Neural crest cell (in vitro differentiated cells): ENCODE results near the gene MST1R. TPM values are rescaled to one million over a fixed set of nuclear protein-coding genes. Genes with fewer than 3 reads are reported as not detected.

Experiments used
- DNase-seq: peaks from one replicate; pipeline ENCODE4 v3.0.0; 2021; ENCODE audit warnings: low read depth, mixed read lengths, low spot score
- H3K27ac Mint-ChIP-seq: one replicate; pipeline ENCODE4 v1.8.0; 2021; ENCODE audit warnings: mild to moderate bottlenecking, mixed read lengths; ENCODE audit not compliant: unreplicated experiment
- H3K27me3 Mint-ChIP-seq: 2 replicates; pipeline ENCODE4 v1.8.0; 2021; ENCODE audit warnings: low read depth, mild to moderate bottlenecking, mixed read lengths
- H3K36me3 Mint-ChIP-seq: 2 replicates; pipeline ENCODE4 v1.8.0; 2021; ENCODE audit warnings: low read depth, mild to moderate bottlenecking, mixed read lengths
- H3K4me1 Mint-ChIP-seq: 2 replicates; pipeline ENCODE4 v1.8.0; 2021; ENCODE audit warnings: mixed read lengths
- H3K4me3 Mint-ChIP-seq: one replicate; pipeline ENCODE4 v1.8.0; 2021; ENCODE audit warnings: mild to moderate bottlenecking, mixed read lengths
- H3K9me3 Mint-ChIP-seq: 2 replicates; pipeline ENCODE4 v1.8.0; 2021; ENCODE audit warnings: mixed read lengths
- CTCF ChIP-seq: fragments of 200-600 bp; sonication (generic); conservative IDR thresholded peaks from 2 replicates; pipeline ENCODE4 v1.5.0; 2021; ENCODE audit warnings: antibody characterized with exemption, mild to moderate bottlenecking
- total RNA-seq: library from RNA; stranded (reverse); gene quantifications from 2 replicates; pipeline ENCODE4 v1.2.1, GENCODE V29; 2021

The MST1R gene
- total RNA-seq, 1 donor from 2014 or later = 1.4 TPM

- no peak for DNase-seq
- Mint-ChIP-seq H3K4me3 (no peak overlapping the region), H3K27ac (peak overlapping the region; percentile 71), H3K9me3 (no peaks in the 10 kb centered on the region), H3K27me3 (no peaks in the 10 kb centered on the region), H3K4me1 (peaks cover 4% of the 10 kb centered on the region), H3K36me3 (peaks cover 3% of the 10 kb centered on the region)
- no peak for TF ChIP-seq CTCF
These were observed 63.3 kb downstream of the MST1R start for GRCh38 chr3:49840388-49840787.

GRCh38 chr3:49839193-49839809 lies 64.4 kb downstream of the MST1R start:
- peak; percentile 93 for TF ChIP-seq CTCF
- Mint-ChIP-seq H3K4me3 (no peak overlapping the region), H3K36me3 (peaks cover 6% of the 10 kb centered on the region), H3K27ac (peak overlapping the region; percentile 43), H3K4me1 (peaks cover 4% of the 10 kb centered on the region), H3K27me3 (no peaks in the 10 kb centered on the region), H3K9me3 (no peaks in the 10 kb centered on the region)
- DNase-seq = peak; percentile 74

Other genes with a start within 250 kb of the MST1R start
- gene APEH, start 229.5 kb downstream of the MST1R start, total RNA-seq = 150 and 162 TPM in 2 replicates
- gene MST1, start 214.4 kb downstream of the MST1R start, total RNA-seq = 15.0 and 18.1 TPM in 2 replicates
- gene RNF123, start 214.3 kb downstream of the MST1R start, total RNA-seq = 42.4 and 44.9 TPM in 2 replicates
- gene AMIGO3, start 184.2 kb downstream of the MST1R start, total RNA-seq = 0.89 and 0.96 TPM in 2 replicates
- 40.1 and 46.1 TPM in 2 replicates for gene GMPPB, start 179.9 kb downstream of the MST1R start, total RNA-seq
- gene IP6K1, start 117.3 kb downstream of the MST1R start, total RNA-seq = 54.9 and 63.3 TPM in 2 replicates
- 0.12 and 0.16 TPM in 2 replicates for gene CDHR4, start 104.0 kb downstream of the MST1R start, total RNA-seq
- 15.5 and 17.3 TPM in 2 replicates for gene INKA1, start 100.6 kb downstream of the MST1R start, total RNA-seq
- 4.2 and 6.0 TPM in 2 replicates for gene UBA7, start 89.9 kb downstream of the MST1R start, total RNA-seq
- gene TRAIP, start 47.3 kb downstream of the MST1R start, total RNA-seq = 33.4 and 38.1 TPM in 2 replicates
- gene CAMKV, start 34.0 kb downstream of the MST1R start, total RNA-seq = 41.2 and 43.1 TPM in 2 replicates
- 11.5 and 13.1 TPM in 2 replicates for gene MON1A, start 25.9 kb upstream of the MST1R start, total RNA-seq
- gene RBM6, start 36.3 kb upstream of the MST1R start, total RNA-seq = 117 and 128 TPM in 2 replicates
- 193 and 213 TPM in 2 replicates for gene RBM5, start 185.0 kb upstream of the MST1R start, total RNA-seq